Ovary (tissue), 3 donors: ENCODE data around the gene NTRK3.

Experiments used
- CTCF ChIP-seq, 3 donors: fragments of 450-650 bp in 2 of 3; fragments of 200-600 bp in 1 of 3; IDR thresholded peaks; one replicate each; pipeline versions ENCODE4 v1.5.1 to v1.8.0; 2016 to 2022; ENCODE audit warnings: antibody characterized with exemption in 3 of 3, mild to moderate bottlenecking in 1 of 3
- POLR2A ChIP-seq: fragments of 450-650 bp; IDR thresholded peaks from one replicate; pipeline ENCODE4 v1.6.1; 2017; ENCODE audit warnings: antibody characterized with exemption, mild to moderate bottlenecking, moderate library complexity
- donor health status: DM: no; HTN: no; CAD: no.

GRCh38 chr15:88118741-88119140 is 137.8 kb downstream of the NTRK3 start:
- TF ChIP-seq CTCF (IDR thresholded peaks at IDR 0.05) (no peak), POLR2A (no peak)
